ENCODE measurements around the gene CALHM4.

Gene CALHM4

GRCh38 chr6:116553451-116553850 lies at the start of gene CALHM4:
Gene CALHM4, plus strand, starts transcription at chr6:116553751. Its CDS starts 43 bp downstream, at chr6:116553794.
- no peak for DNase-seq (ENCODE audit: low read depth)
- TF ChIP-seq CTCF (IDR thresholded peaks at IDR 0.05; ENCODE audit: insufficient read depth, low read depth, low read length, missing control alignments), result no peak
- no peak within 1 kb of the TSS for H3K4me3 ChIP-seq (ENCODE audit: low read length)

GRCh38 chr6:116507324-116507723 lies 46.2 kb upstream of the CALHM4 start:
- peak; percentile 15 for DNase-seq (ENCODE audit: low read depth)
- TF ChIP-seq CTCF (IDR thresholded peaks at IDR 0.05; ENCODE audit: insufficient read depth, low read depth, low read length, missing control alignments), result no peak
- H3K4me3 ChIP-seq (ENCODE audit: low read length), result no peak overlapping the region

- no peak for DNase-seq (ENCODE audit: low read depth)
- no peak for TF ChIP-seq CTCF (IDR thresholded peaks at IDR 0.05; ENCODE audit: insufficient read depth, low read depth, low read length, missing control alignments)
- H3K4me3 ChIP-seq (ENCODE audit: low read length), result no peak overlapping the region
These were observed 45.0 kb upstream of the CALHM4 start for GRCh38 chr6:116508527-116508926.

GRCh38 chr6:116511424-116512110 lies 42.0 kb upstream of the CALHM4 start, which contains the start of gene CALHM5:
Gene CALHM5, plus strand, starts transcription at chr6:116511639. Its CDS starts 58 bp downstream, at chr6:116511697.
- peak; percentile 85 for DNase-seq (ENCODE audit: low read depth)
- TF ChIP-seq CTCF (IDR thresholded peaks at IDR 0.05; ENCODE audit: insufficient read depth, low read depth, low read length, missing control alignments), result peak; percentile 69
- no peak within 1 kb of the TSS for H3K4me3 ChIP-seq (ENCODE audit: low read length)

GRCh38 chr6:116512111-116512559 lies 41.4 kb upstream of the CALHM4 start:
- H3K4me3 ChIP-seq (ENCODE audit: low read length), result no peak overlapping the region
- TF ChIP-seq CTCF (IDR thresholded peaks at IDR 0.05; ENCODE audit: insufficient read depth, low read depth, low read length, missing control alignments), result no peak
- no peak for DNase-seq (ENCODE audit: low read depth)

- H3K4me3 ChIP-seq (ENCODE audit: low read length), result no peak overlapping the region
- DNase-seq (ENCODE audit: low read depth), result no peak
- TF ChIP-seq CTCF (IDR thresholded peaks at IDR 0.05; ENCODE audit: insufficient read depth, low read depth, low read length, missing control alignments), result no peak
These were observed 40.8 kb upstream of the CALHM4 start for GRCh38 chr6:116512734-116513133.
